Erythroblast (primary cell): ENCODE results near the gene PPFIBP1.

Experiments
- GATA1 ChIP-seq: IDR thresholded peaks from 2 replicates; pipeline ENCODE4 v1.6.1; 2011; ENCODE audit warnings: low read depth, mild to moderate bottlenecking, control low read depth, low read length, moderate library complexity
- POLR2A ChIP-seq: IDR thresholded peaks from 2 replicates; pipeline ENCODE4 v1.6.1; 2011; ENCODE audit warnings: mild to moderate bottlenecking, low read length

- TF ChIP-seq POLR2A: no peak
- no peak for TF ChIP-seq GATA1
Observed at GRCh38 chr12:27521981-27522380, 2.0 kb upstream of the PPFIBP1 start.
